Naive thymus-derived CD4-positive, alpha-beta T cell (primary cell): ENCODE data around the gene IL6. TPM values are rescaled to one million over a fixed set of nuclear protein-coding genes. Genes with fewer than 3 reads are reported as not detected.
"Not testable (repeated sequence)": the region's sequence is repeated elsewhere in the genome, so short reads cannot be mapped to it uniquely, and the experiment has no call there.

Experiments used
- ATAC-seq: fragments of 150-1000 bp; cut with Tn5 transposase; 2 replicates; pipeline ENCODE4 v1.10.0; 2021; ENCODE audit warnings: mild to moderate bottlenecking, moderate library complexity
- CTCF ChIA-PET: fragments of 350-600 bp; sonication (Branson Sonifier 250); formaldehyde crosslinking; loops from one replicate; lab custom pipeline; 2021; ENCODE audit warnings: antibody characterized with exemption; lab: Charles Lee
- POLR2A ChIA-PET: fragments of 350-600 bp; sonication (Branson Sonifier 250); formaldehyde crosslinking; loops from one replicate; lab custom pipeline; 2021; ENCODE audit warnings: antibody characterized with exemption, inconsistent platforms; lab: Charles Lee
- DNase-seq, 9 donors: peaks; one replicate each; pipeline versions ENCODE4 v3.0.0 to v3.0.0-alpha.2; 2020 to 2022; ENCODE audit warnings: mixed read lengths in 1 of 9
- H3K27ac ChIP-seq: one replicate; pipeline ENCODE4 v1.7.0; 2013; ENCODE audit warnings: mild to moderate bottlenecking, low read depth, low read length, moderate library complexity
- H3K27me3 ChIP-seq, 2 donors: one replicate each; pipeline ENCODE4 v1.7.0; 2013; ENCODE audit warnings: low read length in 2 of 2, mild to moderate bottlenecking in 2 of 2, moderate library complexity in 2 of 2; ENCODE audit not compliant: control insufficient read depth in 2 of 2, insufficient read depth in 2 of 2
- H3K36me3 ChIP-seq, 3 experiments: 1 replicate in 2 of 3; 2 replicates in 1 of 3; pipeline ENCODE4 v1.7.0; 2013; ENCODE audit warnings: low read length in 3 of 3, mild to moderate bottlenecking in 3 of 3, moderate library complexity in 1 of 3; ENCODE audit not compliant: insufficient read depth in 3 of 3, control insufficient read depth in 2 of 3
- H3K4me1 ChIP-seq, 2 donors: one replicate each; pipeline ENCODE4 v1.7.0; 2013; ENCODE audit warnings: low read length in 2 of 2, mild to moderate bottlenecking in 2 of 2, moderate library complexity in 1 of 2; ENCODE audit not compliant: control insufficient read depth in 2 of 2, insufficient read depth in 2 of 2
- H3K4me3 ChIP-seq: 2 replicates; pipeline ENCODE4 v1.7.0; 2013; ENCODE audit warnings: mild to moderate bottlenecking, low read length
- H3K9me3 ChIP-seq, 3 experiments: 1 replicate in 2 of 3; 2 replicates in 1 of 3; pipeline ENCODE4 v1.7.0; 2013; ENCODE audit warnings: low read length in 3 of 3; ENCODE audit not compliant: control insufficient read depth in 2 of 3
- H3K27ac Mint-ChIP-seq, 9 donors: one replicate each; pipeline ENCODE4 v1.8.0; 2020 to 2022; ENCODE audit warnings: mixed read lengths in 9 of 9, mild to moderate bottlenecking in 8 of 9, moderate library complexity in 5 of 9, inconsistent platforms in 2 of 9
- H3K27me3 Mint-ChIP-seq, 5 donors: one replicate each; pipeline ENCODE4 v1.8.0; 2021 to 2022; ENCODE audit warnings: mixed read lengths in 5 of 5, mild to moderate bottlenecking in 1 of 5
- H3K36me3 Mint-ChIP-seq, 5 donors: one replicate each; pipeline ENCODE4 v1.8.0; 2020 to 2022; ENCODE audit warnings: mixed read lengths in 5 of 5, mild to moderate bottlenecking in 3 of 5, inconsistent platforms in 1 of 5
- H3K4me1 Mint-ChIP-seq, 7 donors: one replicate each; pipeline ENCODE4 v1.8.0; 2020 to 2022; ENCODE audit warnings: mixed read lengths in 7 of 7, mild to moderate bottlenecking in 3 of 7, inconsistent platforms in 1 of 7
- H3K4me3 Mint-ChIP-seq, 10 donors: one replicate each; pipeline ENCODE4 v1.8.0; 2020 to 2022; ENCODE audit warnings: mild to moderate bottlenecking in 10 of 10, mixed read lengths in 10 of 10, moderate library complexity in 6 of 10, inconsistent platforms in 2 of 10
- H3K9me3 Mint-ChIP-seq, 11 donors: one replicate each; pipeline ENCODE4 v1.8.0; 2020 to 2022; ENCODE audit warnings: mixed read lengths in 11 of 11, mild to moderate bottlenecking in 4 of 11, inconsistent platforms in 1 of 11, moderate library complexity in 1 of 11
- intact Hi-C, 2 donors: fragments of 100-400 bp; cut with micrococcal nuclease; formaldehyde crosslinking; loops; one replicate each; pipeline ENCODE4 v1.15.1; 2023
- polyA plus RNA-seq, 2 donors: library from polyadenylated mRNA; unstranded; fragments of 300-500 nt; fragmentation: Illumina TruSeq; gene quantifications; one replicate each; pipeline ENCODE4 v1.2.3, GENCODE V29; 2021
- total RNA-seq, 6 experiments: library from RNA in 5 of 6; stranded (reverse) in 5 of 6; gene quantifications; 1 replicate in 5 of 6; 2 replicates in 1 of 6; pipeline ENCODE4 v1.2.3 and lab custom pipeline; 2021 to 2026

The IL6 gene
- total and polyA plus RNA-seq, 7 experiments from 2014 or later: 0.64 to 3.0 (median 0.87) TPM; not detected in 3

DNA sequence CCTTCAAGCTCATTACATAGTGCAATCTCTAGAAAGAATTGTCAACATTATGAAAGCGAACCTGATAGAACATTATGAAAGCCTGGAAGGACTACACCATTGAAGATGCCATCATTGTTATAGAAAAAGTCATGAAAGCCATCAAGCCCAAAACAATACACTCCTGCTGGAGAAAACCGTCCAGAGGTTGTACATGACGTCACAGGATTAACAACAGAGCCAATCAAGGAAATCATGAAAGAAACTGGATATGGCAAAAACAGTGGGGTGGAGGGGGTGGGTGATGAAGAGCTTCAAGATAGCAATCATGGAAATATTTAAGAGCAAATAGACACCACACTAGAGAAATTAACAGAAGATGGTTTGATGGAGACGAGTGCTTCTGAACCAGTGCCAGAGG lies 50.0 kb downstream of the IL6 start:
- ChIA-PET POLR2A (no interaction called here), CTCF (interaction anchor here (0.7 to 1.1 kb wide), 2 partner anchors 105 to 267 kb away, joined by 3 to 5 read pairs; no protein-coding TSS in a partner anchor)
- ATAC-seq: no peak
- Histone ChIP-seq H3K36me3 (no peaks in the 10 kb centered on the region), H3K4me1 (no peaks in the 10 kb centered on the region), H3K27ac (no peak overlapping the region), H3K4me3 (no peak overlapping the region), H3K9me3 (no peaks in the 10 kb centered on the region), H3K27me3 (no peaks in the 10 kb centered on the region)
- no peak overlapping the region for H3K27ac Mint-ChIP-seq
- peaks cover 0 to 1% (median 0%) of the 10 kb centered on the region in 11 donors for H3K9me3 Mint-ChIP-seq
- no peaks in the 10 kb centered on the region for H3K36me3 Mint-ChIP-seq
- H3K4me1 Mint-ChIP-seq: no peaks in the 10 kb centered on the region
- H3K4me3 Mint-ChIP-seq: no peak overlapping the region
- intact Hi-C loops: no loop called here
- peaks cover 0 to 37% (median 4%) of the 10 kb centered on the region in 5 donors for H3K27me3 Mint-ChIP-seq
- no peak for DNase-seq

DNA sequence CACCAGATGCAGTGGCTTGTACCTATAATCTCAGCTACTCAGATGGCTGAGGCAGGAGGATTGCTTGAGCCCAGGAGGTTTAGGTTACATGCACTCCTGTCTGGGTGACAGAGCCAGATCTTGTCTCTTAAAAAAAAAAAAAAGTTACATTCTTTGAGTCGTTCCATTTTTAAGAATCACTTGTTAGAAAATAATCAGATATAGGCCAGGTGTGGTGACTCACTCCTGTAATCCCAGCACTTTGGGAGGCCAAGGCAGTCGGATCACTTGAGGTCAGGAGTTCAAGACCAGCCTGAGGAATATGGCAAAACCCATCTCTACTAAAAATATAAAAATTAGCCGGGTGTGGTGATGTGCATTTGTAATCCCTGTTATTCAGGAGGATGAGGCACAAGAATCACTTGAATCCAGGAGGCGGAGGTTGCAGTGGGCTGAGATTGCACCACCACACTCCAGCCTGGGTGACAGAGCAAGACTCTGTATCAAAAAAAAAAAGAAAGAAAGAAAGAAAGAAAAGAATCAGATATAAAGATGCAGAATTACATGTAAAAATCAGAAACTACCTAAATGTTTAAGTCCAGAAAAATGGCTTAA lies 52.8 kb downstream of the IL6 start:
- H3K4me1 ChIP-seq: not testable (repeated sequence)
- peaks cover 0 to 43% (median 0%) of the 10 kb centered on the region in 5 donors for H3K27me3 Mint-ChIP-seq

DNA sequence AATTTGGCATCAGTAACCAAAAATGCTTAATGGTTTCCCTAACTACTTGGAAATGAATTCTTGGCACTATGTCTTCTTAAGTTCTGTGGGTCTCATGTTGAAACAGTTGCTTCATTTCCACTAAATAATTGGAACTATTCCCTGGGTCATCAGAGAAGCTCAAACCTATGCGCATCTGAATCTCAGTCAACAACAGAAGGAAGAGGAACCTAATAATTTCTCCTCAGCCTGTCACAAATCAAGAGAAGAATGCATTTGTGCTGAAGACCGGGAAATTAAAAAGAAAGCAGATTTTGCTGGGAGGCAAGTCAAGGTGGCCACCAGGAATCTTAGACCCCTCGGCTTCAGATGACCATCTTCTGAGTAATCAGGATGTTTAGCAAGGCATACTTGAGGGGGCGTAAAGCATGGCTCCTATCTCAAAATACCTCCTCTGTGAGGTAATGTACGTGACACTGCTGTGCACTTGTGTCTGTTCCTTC lies 54.3 kb downstream of the IL6 start:
- no peak for DNase-seq
- Mint-ChIP-seq H3K36me3 (no peaks in the 10 kb centered on the region), H3K27ac (no peak overlapping the region), H3K9me3 (peaks cover 0 to 1% (median 0%) of the 10 kb centered on the region in 11 donors), H3K4me1 (no peaks in the 10 kb centered on the region), H3K27me3 (peaks cover 0 to 34% (median 0%) of the 10 kb centered on the region in 5 donors), H3K4me3 (no peak overlapping the region)
- H3K36me3 ChIP-seq: no peaks in the 10 kb centered on the region
- ChIA-PET CTCF (interaction anchor here (0.7 to 2.9 kb wide), 3 partner anchors 221 to 277 kb away, joined by 3 to 27 read pairs (median 3); no protein-coding TSS in a partner anchor), POLR2A (no interaction called here)
- ATAC-seq: no peak
- no peak overlapping the region for H3K27ac ChIP-seq
- no peaks in the 10 kb centered on the region for H3K27me3 ChIP-seq
- intact Hi-C loops: no loop called here
- no peaks in the 10 kb centered on the region for H3K4me1 ChIP-seq
- no peaks in the 10 kb centered on the region for H3K9me3 ChIP-seq
- H3K4me3 ChIP-seq: no peak overlapping the region

More for the DNA sequence above, 52.8 kb downstream of the IL6 start:
- H3K4me3 Mint-ChIP-seq, H3K27me3 ChIP-seq, POLR2A ChIA-PET, H3K9me3 ChIP-seq, H3K4me1 Mint-ChIP-seq, intact Hi-C loops, H3K36me3 Mint-ChIP-seq, H3K27ac ChIP-seq, ATAC-seq, H3K27ac Mint-ChIP-seq, H3K9me3 Mint-ChIP-seq, H3K4me3 ChIP-seq, H3K36me3 ChIP-seq, DNase-seq: not testable (repeated sequence)
- CTCF ChIA-PET: interaction anchor here (0.7 to 1.5 kb wide), 2 partner anchors 46 to 219 kb away, joined by 3 to 5 read pairs; no protein-coding TSS in a partner anchor

Other genes starting within 250 kb of the IL6 start
- under 1 TPM in 3 of 5 experiments, not detected in 2; 0.15 to 0.61 (median 0.44) TPM for gene STEAP1B, start 227.0 kb upstream of the IL6 start, total RNA-seq
- gene STEAP1B, start 227.0 kb upstream of the IL6 start, polyA plus RNA-seq: not detected
- 100 to 1,000 TPM; 302 to 737 (median 649) TPM for gene TOMM7, start 95.6 kb downstream of the IL6 start, total RNA-seq
- 100 to 1,000 TPM; 331 to 412 TPM for gene TOMM7, start 95.6 kb downstream of the IL6 start, polyA plus RNA-seq